Endothelial cell of umbilical vein (primary cell): ENCODE data around the gene CFAP100. TPM values are rescaled to one million over a fixed set of nuclear protein-coding genes. Genes with fewer than 3 reads are reported as not detected.

Source experiments
- BruUV-seq: library from RNA; stranded (reverse); fragments of 400-500 nt; replicated peaks from 2 replicates; lab custom pipeline; 2021; lab: Mats Ljungman, UMichigan
- CTCF ChIA-PET: fragments of 300-600, 350-600 bp; sonication (Branson Sonifier 250); formaldehyde crosslinking; loops from one replicate; lab custom pipeline; 2021; ENCODE audit warnings: antibody characterized with exemption, inconsistent platforms; lab: Charles Lee
- POLR2A ChIA-PET: fragments of 300-600, 350-600 bp; sonication (Branson Sonifier 250); formaldehyde crosslinking; loops from one replicate; lab custom pipeline; 2021; ENCODE audit warnings: antibody characterized with exemption, inconsistent platforms; lab: Charles Lee
- DNase-seq: peaks from one replicate; pipeline ENCODE4 v3.0.0-alpha.2; 2011; ENCODE audit warnings: low read depth, low spot score
- FAIRE-seq: peaks from 2 replicates; lab custom pipeline; 2011; peaks lifted over from hg19 to GRCh38; lab: Jason Lieb, UNC
- H2AFZ ChIP-seq: 2 replicates; pipeline ENCODE4 v1.6.0; 2012; ENCODE audit warnings: low read depth, low read length, control low read depth, inconsistent platforms
- H3K27ac ChIP-seq: 2 replicates; pipeline ENCODE4 v1.5.1; 2011; ENCODE audit warnings: low read depth, mild to moderate bottlenecking, control low read depth, low read length, moderate library complexity; ENCODE audit not compliant: insufficient read depth
- H3K27me3 ChIP-seq, 2 experiments: 2 replicates each; pipeline versions ENCODE4 v1.6.0 to v1.6.1; 2011; ENCODE audit warnings: low read length in 2 of 2, mixed read lengths in 1 of 2; ENCODE audit not compliant: control insufficient read depth in 2 of 2, insufficient read depth in 2 of 2
- H3K36me3 ChIP-seq, 2 experiments: 2 replicates in 1 of 2; 3 replicates in 1 of 2; pipeline ENCODE4 v1.5.1; 2011; ENCODE audit warnings: low read length in 2 of 2, mild to moderate bottlenecking in 1 of 2, moderate library complexity in 1 of 2; ENCODE audit not compliant: control insufficient read depth in 2 of 2, insufficient read depth in 2 of 2; ENCODE audit errors: extremely low read depth in 1 of 2
- H3K4me1 ChIP-seq: 3 replicates; pipeline ENCODE4 v1.5.1; 2011; ENCODE audit warnings: mild to moderate bottlenecking, low read length; ENCODE audit not compliant: control insufficient read depth, insufficient read depth; ENCODE audit errors: extremely low read depth
- H3K4me2 ChIP-seq: 2 replicates; pipeline ENCODE4 v1.6.1; 2011; ENCODE audit warnings: low read length, control low read depth, mixed read lengths; ENCODE audit not compliant: insufficient read depth
- H3K4me3 ChIP-seq, 3 experiments: fragments of 200-600 bp in 1 of 3; sonication (generic), shearing (Covaris generic) in 1 of 3; replicated peaks in 1 of 3; 2 replicates each; pipeline ENCODE4 v1.5.1; 2011 to 2016; ENCODE audit warnings: control low read depth in 3 of 3, low read length in 3 of 3, mild to moderate bottlenecking in 2 of 3, inconsistent platforms in 1 of 3, low read depth in 1 of 3, moderate library complexity in 1 of 3; ENCODE audit not compliant: insufficient read depth in 1 of 3
- H3K79me2 ChIP-seq: 2 replicates; pipeline ENCODE4 v1.6.0; 2012; ENCODE audit warnings: low read length, inconsistent platforms; ENCODE audit not compliant: control insufficient read depth, insufficient read depth
- H3K9ac ChIP-seq: replicated peaks from 2 replicates; pipeline ENCODE3; 2011; ENCODE audit warnings: low read length, control low read depth; ENCODE audit not compliant: insufficient read depth; ENCODE audit errors: extremely low read depth
- H3K9me1 ChIP-seq: replicated peaks from 3 replicates; pipeline ENCODE4 v1.6.0; 2011; ENCODE audit warnings: mild to moderate bottlenecking, low read length; ENCODE audit not compliant: control insufficient read depth, insufficient read depth; ENCODE audit errors: extremely low read depth
- H3K9me3 ChIP-seq: replicated peaks from 2 replicates; pipeline ENCODE4 v1.5.1; 2012; ENCODE audit warnings: low read length, inconsistent platforms; ENCODE audit not compliant: control insufficient read depth, insufficient read depth
- H4K20me1 ChIP-seq: replicated peaks from 2 replicates; pipeline ENCODE3; 2011; ENCODE audit warnings: mild to moderate bottlenecking, low read length; ENCODE audit not compliant: control insufficient read depth, insufficient read depth; ENCODE audit errors: extremely low read depth
- CTCF ChIP-seq, 2 donors: IDR thresholded peaks; 1 replicate in 1 of 2; 2 replicates in 1 of 2; pipeline ENCODE4 v1.5.1; 2011; ENCODE audit warnings: low read length in 2 of 2, mild to moderate bottlenecking in 2 of 2, moderate library complexity in 2 of 2, control low read depth in 1 of 2, inconsistent platforms in 1 of 2, low read depth in 1 of 2; ENCODE audit not compliant: insufficient read depth in 1 of 2; ENCODE audit errors: extremely low read depth in 1 of 2
- EZH2 ChIP-seq: IDR thresholded peaks from 2 replicates; pipeline ENCODE4 v1.6.1; 2012; ENCODE audit warnings: borderline replicate concordance, low read depth, mild to moderate bottlenecking, moderate library complexity, low read length, inconsistent platforms; ENCODE audit not compliant: severe bottlenecking
- FOS ChIP-seq: IDR thresholded peaks from 2 replicates; pipeline ENCODE4 v1.6.1; 2011; ENCODE audit warnings: mild to moderate bottlenecking, low read length, moderate library complexity, borderline replicate concordance; ENCODE audit not compliant: insufficient read depth
- GATA2 ChIP-seq: IDR thresholded peaks from 2 replicates; pipeline ENCODE4 v1.7.0; 2011; ENCODE audit warnings: low read depth, mild to moderate bottlenecking, moderate library complexity, mixed read lengths, low read length; ENCODE audit not compliant: insufficient read length, insufficient read depth
- JUN ChIP-seq: IDR thresholded peaks from 2 replicates; pipeline ENCODE4 v1.6.1; 2011; ENCODE audit warnings: borderline replicate concordance, low read depth; ENCODE audit not compliant: insufficient read length, insufficient read depth
- MAX ChIP-seq: IDR thresholded peaks from 2 replicates; pipeline ENCODE4 v1.6.1; 2011; ENCODE audit not compliant: insufficient read depth, insufficient read length
- MYC ChIP-seq: IDR thresholded peaks from one replicate; pipeline ENCODE4 v1.6.1; 2011; ENCODE audit warnings: mild to moderate bottlenecking, low read depth, low read length
- POLR2A ChIP-seq: IDR thresholded peaks from 2 replicates; pipeline ENCODE4 v1.6.1; 2012; ENCODE audit warnings: low read depth, mild to moderate bottlenecking, control low read depth, low read length
- POLR2AphosphoS5 ChIP-seq: IDR thresholded peaks from 2 replicates; pipeline ENCODE4 v1.6.1; 2012; ENCODE audit warnings: low read depth, mild to moderate bottlenecking, control low read depth, low read length, moderate library complexity; ENCODE audit not compliant: insufficient read depth
- dilution Hi-C: fragments of 300-500 bp; cut with MboI; formaldehyde crosslinking; loops from one replicate; pipeline ENCODE4 v1.15.0; 2019; ENCODE audit warnings: low sequenced_read_pairs; ENCODE audit not compliant: extremely low pct_ligation_motif_present
- intact Hi-C: fragments of 100-400 bp; cut with micrococcal nuclease; formaldehyde crosslinking; loops from one replicate; pipeline ENCODE4 v1.10.0; 2022
- polyA plus RNA-seq, 4 experiments: library from polyadenylated mRNA; depleted of rRNA in 3 of 4; stranded (reverse) in 3 of 4; unstranded in 1 of 4; fragments of >200 nt; gene quantifications; 2 replicates each; pipeline versions ENCODE4 v1.2.1 to v1.2.3, GENCODE V29; 2011 to 2012; ENCODE audit warnings: missing spikeins in 1 of 4
- total RNA-seq: library from RNA; stranded (reverse); gene quantifications from 2 replicates; pipeline ENCODE4 v1.2.3, GENCODE V29; 2021

CFAP100 gene
- total and polyA plus RNA-seq, 2 donors (not counting 3 experiments of a cell fraction or from before 2014, with no cell fraction given): not detected

GRCh38 chr3:126434264-126434590 is 39.5 kb downstream of the CFAP100 start:
- no peak overlapping the region for H3K27ac ChIP-seq
- dilution Hi-C loops: no loop called here
- CTCF ChIA-PET: interaction anchor here (0.5 to 1.1 kb wide), 2 partner anchors 188 to 300 kb away, joined by 3 read pairs; no protein-coding TSS in a partner anchor
- no TSS peak for BruUV-seq
- no peak overlapping the region for H3K4me3 ChIP-seq
- H3K27me3 ChIP-seq: no peaks in the 10 kb centered on the region
- no peak overlapping the region for H3K4me2 ChIP-seq
- DNase-seq: no peak
- H3K9me3 ChIP-seq: no peaks in the 10 kb centered on the region
- H3K9ac ChIP-seq: no peak overlapping the region
- no peaks in the 10 kb centered on the region for H3K79me2 ChIP-seq
- intact Hi-C loops: no loop called here
- no peak for FAIRE-seq
- no peaks in the 10 kb centered on the region for H3K4me1 ChIP-seq
- no peaks in the 10 kb centered on the region for H4K20me1 ChIP-seq
- H3K9me1 ChIP-seq: no peaks in the 10 kb centered on the region
- H2AFZ ChIP-seq: no peak overlapping the region
- no peak for TF ChIP-seq EZH2
- TF ChIP-seq MAX: no peak
- no peak for TF ChIP-seq GATA2
- no peak for TF ChIP-seq FOS
- POLR2A ChIA-PET: no interaction called here
- H3K36me3 ChIP-seq: peaks cover 0 to 3% of the 10 kb centered on the region in 2 experiments

GRCh38 chr3:126434931-126435411 is 40.3 kb downstream of the CFAP100 start:
- TF ChIP-seq JUN: no peak
- TF ChIP-seq POLR2A: no peak
- TF ChIP-seq GATA2: no peak
- TF ChIP-seq FOS: no peak
- TF ChIP-seq POLR2AphosphoS5: no peak
- TF ChIP-seq EZH2: no peak
- no peak for TF ChIP-seq MYC
- TF ChIP-seq MAX: no peak
- TF ChIP-seq CTCF (IDR thresholded peaks at IDR 0.05; ENCODE audit: extremely low read depth in 1 of 2, insufficient read depth in 1 of 2, low read depth in 1 of 2, low read length in 2 of 2): no peak
- CTCF ChIA-PET: interaction anchor here (1.1 kb wide), 1 partner anchor 301 kb away, joined by 3 read pairs; no protein-coding TSS in a partner anchor
- H3K9ac ChIP-seq: no peak overlapping the region
- H3K27ac ChIP-seq: no peak overlapping the region
- peaks cover 0 to 3% of the 10 kb centered on the region in 2 experiments for H3K36me3 ChIP-seq
- no peak overlapping the region for H3K4me3 ChIP-seq
- DNase-seq (no peak), FAIRE-seq (no peak)
- H3K9me1 ChIP-seq: no peaks in the 10 kb centered on the region
- BruUV-seq: no TSS peak
- no peaks in the 10 kb centered on the region for H3K4me1 ChIP-seq
- H3K9me3 ChIP-seq: no peaks in the 10 kb centered on the region
- intact Hi-C loops (no loop called here), dilution Hi-C loops (no loop called here)
- H3K79me2 ChIP-seq: no peaks in the 10 kb centered on the region
- POLR2A ChIA-PET: no interaction called here
- H4K20me1 ChIP-seq: no peaks in the 10 kb centered on the region
- no peak overlapping the region for H3K4me2 ChIP-seq
- H3K27me3 ChIP-seq: no peaks in the 10 kb centered on the region
- no peak overlapping the region for H2AFZ ChIP-seq
